Mesenteric fat pad (tissue), 1 donor: ENCODE measurements around the gene TBX1. TPM values are rescaled to one million over a fixed set of nuclear protein-coding genes. Genes with fewer than 3 reads are reported as not detected.

ENCODE experiments used
- DNase-seq: peaks from one replicate; pipeline ENCODE4 v3.0.0-alpha.2; 2020; ENCODE audit warnings: low spot score
- total RNA-seq: library from RNA; stranded (reverse); fragmentation: NEBNext Ultra II Directional; extraction: Animal tissue kit (Norgen Biotek cat#: 25700); gene quantifications from one replicate; pipeline ENCODE4 v1.2.1, GENCODE V29; 2021
- donor health status: DM: yes; HTN: yes; CAD: no.

TBX1 gene
- total RNA-seq, 1 donor from 2014 or later: 3.0 TPM

DNA sequence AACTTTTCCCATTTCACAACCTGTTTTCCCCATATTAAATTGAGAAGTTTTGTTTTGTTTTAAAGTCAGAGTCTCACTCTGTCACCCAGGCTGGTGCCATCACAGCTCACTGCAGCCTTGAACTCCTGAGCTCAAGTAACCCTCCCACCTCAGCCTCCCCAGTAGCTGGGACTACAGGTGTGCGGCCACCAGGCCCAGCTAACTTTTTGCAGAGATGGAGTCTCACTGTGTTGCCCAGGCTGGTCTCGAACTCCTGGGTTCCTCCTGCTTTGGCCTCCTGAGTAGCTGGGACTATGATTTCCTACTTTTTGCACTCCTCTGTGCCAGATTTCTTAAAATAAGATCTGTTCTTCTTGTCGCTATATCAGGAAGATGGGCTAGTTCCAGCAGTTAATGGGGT is 49.2 kb downstream of the TBX1 start:
- no peak for DNase-seq

DNA sequence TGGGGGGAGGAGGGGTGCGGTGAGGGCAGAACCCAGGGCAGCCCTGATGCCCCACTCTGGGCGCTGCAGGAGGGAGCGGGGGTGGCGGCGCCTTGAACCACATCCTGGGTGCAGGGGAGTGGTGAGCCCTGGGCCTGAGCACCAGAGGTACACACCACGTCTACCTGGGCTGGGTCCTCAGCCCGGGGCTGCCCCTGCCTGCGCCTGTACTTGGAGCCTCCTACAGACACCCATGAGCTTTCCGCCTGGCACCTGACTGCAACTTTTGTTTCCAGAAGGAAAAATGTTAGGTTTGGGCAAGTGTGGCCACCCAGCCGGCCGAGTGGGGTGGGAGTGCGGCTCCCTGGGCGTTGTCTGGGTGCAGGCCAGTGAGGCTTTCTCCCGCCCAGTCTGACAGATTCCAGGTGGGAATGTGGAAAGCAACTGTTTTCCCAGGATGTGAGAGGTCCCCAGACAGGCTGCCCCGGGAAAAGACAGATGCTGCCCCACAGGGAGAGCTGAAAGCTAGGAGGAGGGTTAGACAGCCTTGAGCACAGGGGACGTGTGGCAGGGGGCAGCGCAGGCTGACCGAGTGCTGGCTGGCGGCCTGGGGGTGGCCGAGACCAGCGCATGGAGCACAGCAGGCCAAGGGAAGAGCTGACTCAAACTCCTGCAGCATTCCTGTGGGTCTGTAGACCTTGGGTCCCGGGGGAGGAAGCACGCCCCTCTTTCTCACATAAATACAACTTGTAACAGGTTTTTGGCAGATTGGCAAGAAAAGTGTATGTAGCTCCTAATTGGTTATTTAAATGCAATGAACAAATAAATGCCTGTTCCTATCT is 50.0 kb downstream of the TBX1 start:
- peak; percentile 79 for DNase-seq

DNA sequence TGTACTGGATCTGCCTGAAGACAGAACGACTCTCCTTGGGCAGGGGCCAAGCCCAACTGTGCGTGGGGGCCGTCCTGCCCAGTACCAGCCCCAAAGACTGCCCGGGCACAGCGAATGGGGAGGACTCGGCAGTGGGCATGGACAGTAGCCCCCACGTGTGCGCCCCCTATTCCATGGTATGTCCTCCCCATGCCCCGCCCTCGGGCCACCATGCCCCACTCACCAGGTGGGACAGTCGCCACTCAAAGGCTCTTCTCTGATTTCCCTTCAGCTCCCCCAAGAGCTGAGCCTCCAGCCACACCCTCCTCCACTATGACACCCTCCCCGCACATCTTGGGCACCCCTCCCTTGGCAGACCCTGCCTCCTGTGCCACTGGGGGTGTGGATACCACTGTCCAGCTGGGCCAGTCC is 50.6 kb downstream of the TBX1 start:
- DNase-seq: peak; percentile 76

GRCh38 chr22:19811811-19812771 is 51.5 kb downstream of the TBX1 start:
- peak; percentile 77 for DNase-seq

DNA sequence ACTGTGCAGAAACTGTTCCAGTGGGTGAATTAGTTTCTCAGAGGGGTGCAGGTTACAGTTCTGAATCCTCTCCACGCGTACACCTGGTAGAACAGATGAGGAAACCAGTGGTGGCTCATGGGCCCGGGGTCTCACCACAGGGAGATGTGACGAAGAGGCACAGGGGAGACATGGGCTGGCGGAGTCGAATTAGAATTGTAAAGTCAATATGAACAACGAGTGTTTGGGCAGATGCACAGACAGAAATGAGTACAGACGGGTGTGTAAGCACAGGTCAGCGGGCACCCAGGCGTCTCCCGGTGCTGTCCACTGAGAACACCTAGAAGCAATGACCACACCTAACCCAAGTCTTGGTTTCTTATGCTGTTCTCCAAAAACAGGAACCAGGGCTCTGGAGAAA is 52.3 kb downstream of the TBX1 start:
- peak; percentile 57 for DNase-seq

DNA sequence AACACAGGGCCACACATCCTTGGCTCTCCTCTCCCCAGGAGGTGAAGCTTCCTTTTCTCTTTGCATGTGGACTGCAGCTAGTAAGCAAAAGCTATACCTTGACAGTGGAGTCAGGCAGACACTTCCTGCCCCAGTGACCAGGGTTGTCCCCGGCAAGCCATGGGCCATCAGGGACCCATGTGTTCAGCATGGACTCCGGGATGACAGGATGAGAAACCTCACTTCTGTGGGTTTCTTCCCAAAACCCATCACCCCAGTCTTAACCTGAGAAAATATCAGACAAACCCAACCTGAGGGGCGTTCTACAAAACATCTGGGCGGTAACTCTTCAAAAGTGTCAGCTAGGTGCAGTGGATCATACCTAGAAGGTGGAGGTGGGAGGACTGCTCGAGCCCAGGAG is 53.9 kb downstream of the TBX1 start:
- DNase-seq: no peak

DNA sequence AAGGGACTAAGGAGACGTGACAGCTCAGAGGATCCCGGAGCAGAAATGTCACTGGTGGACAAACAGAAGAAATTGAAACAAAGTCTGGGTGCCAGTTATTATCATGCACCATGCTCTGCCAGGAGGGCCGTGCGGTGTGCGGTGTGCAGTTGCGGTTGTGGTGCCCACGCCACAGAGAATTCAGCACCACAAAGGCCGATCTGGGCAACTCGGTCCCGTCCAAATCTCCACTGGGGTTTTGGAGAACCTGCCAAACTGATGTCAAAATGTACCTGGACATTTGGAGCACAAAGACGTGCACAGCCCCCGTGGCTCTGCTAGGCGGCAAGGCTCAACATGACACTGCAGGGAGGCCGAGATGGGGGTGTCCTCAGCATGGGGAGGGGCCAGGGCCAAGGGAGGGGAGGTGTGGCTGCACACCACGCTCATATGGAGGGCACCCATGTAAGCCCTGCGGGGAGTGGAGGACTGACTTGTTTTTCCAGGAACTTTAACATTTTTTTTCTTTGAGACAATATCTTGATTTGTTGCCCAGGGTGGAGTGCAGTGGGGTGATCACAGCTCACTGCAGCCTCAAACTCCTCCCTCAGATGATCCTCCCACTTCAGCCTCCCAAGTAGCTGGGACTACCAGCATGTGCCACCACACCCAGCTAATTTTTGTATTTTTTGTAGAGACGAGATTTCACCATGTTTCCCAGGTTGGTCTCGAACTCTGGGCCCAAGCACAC is 54.7 kb downstream of the TBX1 start:
- DNase-seq: peak; percentile 67

DNA sequence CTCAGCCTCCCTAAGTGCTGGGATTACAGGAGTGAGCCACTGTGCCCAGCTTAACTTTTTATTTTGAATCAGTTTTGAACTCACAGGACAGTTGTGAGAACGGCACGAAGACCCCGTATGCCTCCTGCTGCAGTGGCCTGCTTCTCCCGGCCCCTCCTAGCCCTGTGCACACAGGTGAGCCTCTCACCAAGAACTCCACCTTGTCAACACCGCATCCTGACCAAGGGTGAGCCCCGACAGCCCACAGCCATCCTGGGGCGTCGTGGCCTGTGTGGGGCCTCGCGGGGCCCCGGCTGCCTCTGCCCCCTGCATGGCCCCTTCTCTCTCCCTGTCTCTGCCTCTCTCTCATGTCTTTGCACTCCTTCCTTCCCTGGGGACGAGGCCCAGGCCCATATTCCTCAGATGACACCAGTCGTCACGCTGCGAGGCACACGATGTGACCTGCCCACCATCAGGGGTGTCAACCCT is 55.3 kb downstream of the TBX1 start:
- DNase-seq: no peak

GRCh38 chr22:19816372-19817119 is 56.0 kb downstream of the TBX1 start:
- DNase-seq: no peak

Other genes with a start within 250 kb of the TBX1 start
- 151 TPM for gene CLDN5, start 236.4 kb upstream of the TBX1 start, total RNA-seq
- gene SEPTIN5, start 46.3 kb upstream of the TBX1 start, total RNA-seq: 7.0 TPM
- gene GP1BB, start 37.2 kb upstream of the TBX1 start, total RNA-seq: 1.8 TPM
- gene GNB1L, start 94.1 kb downstream of the TBX1 start, total RNA-seq: 4.2 TPM
- 8.4 TPM for gene RTL10, start 94.1 kb downstream of the TBX1 start, total RNA-seq
- 144 TPM for gene COMT, start 181.0 kb downstream of the TBX1 start, total RNA-seq
- gene TXNRD2, start 181.0 kb downstream of the TBX1 start, total RNA-seq: 20.2 TPM